SW480 (cell line): ENCODE measurements around the gene CDH23.

Source experiments
- DNase-seq: peaks from one replicate; pipeline ENCODE4 v3.0.0-alpha.2; 2016; ENCODE audit warnings: low spot score

The CDH23 gene

DNA sequence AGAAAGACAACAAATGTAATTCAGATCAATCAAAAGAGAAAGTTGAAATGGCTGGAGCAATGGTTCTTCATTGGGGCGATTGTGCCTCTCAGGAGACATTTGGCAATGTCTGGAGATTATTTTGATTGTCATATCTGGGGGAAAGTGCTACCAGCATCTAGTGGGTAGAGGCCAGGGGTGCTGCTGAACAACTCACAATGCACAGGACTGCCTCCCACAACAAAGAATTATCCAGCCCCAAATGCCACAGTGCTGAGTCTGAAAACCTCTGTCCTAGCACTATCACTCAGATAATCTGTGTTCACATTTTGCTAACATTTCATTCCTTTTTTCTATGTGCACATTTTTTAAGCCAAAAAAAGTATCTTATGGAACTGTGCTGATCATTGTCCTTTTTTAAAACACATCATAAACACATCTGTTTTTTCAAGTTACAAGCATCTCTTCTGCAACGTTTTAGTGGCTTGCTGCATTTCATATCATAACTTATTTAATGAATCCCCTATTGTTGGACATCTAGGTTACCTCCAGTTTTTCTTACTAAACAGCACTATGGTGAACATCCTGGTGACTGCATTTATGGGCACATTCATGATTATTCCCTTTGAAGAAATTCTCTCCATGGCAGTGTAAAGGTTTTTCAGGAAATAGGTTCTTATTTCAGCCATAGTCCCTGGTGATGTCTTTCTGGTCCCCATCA is 208.7 kb downstream of the CDH23 start:
- no peak for DNase-seq

DNA sequence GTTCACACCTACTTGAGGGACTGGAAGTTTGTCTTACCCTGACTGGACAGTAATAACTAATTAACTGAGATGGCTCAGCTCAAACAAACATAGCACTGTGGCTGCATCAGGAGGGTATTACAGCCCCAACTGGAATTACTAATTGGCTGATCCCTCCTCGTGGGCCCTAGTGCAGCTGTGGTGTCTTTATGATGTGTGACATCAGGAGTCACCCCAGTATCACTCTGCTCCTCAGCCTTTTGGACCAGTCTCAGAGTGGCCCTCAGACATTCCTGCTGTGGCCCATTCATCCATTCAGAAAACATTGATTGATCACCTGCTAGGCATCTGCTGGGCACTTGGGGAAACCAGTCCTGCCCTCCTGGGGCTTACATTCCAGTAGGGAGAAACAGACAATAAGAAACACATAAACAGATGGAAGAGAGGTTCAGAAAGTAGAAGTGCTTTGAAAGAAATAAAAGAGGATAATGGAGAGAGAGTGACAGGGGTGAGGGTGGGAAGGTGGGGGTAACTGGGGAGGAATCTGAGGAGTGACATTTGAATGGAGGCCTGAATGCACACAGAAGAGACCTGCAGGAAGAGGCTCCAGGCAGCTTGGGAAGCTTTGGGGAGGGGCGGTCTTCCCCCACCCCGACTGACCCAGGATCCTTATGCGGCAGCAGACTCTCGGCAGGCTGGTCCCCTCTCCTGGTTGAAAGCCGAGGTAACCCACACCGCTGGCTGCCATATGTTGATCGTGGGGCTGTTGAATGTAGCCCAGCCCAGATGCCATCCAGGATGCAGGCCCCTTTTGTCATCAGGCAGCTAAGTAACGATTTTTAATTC is 209.7 kb downstream of the CDH23 start:
- DNase-seq = no peak

DNA sequence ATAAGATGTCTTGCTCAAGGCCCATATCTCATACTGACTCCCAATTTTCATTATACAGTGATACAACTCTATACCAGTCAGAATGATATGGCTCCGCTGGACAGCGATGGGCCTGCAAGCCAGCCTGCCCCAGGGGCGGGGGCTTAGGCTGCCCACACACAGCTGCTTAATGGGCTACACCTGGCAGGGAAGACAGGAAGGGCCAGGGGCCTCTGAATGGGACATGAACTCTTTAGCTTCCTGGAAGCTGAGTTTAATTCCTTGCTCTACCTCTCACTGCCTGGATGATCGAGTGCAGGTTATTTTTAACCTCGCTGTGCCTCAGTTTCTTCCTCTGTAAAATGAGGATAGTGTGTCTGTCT is 210.3 kb downstream of the CDH23 start:
- no peak for DNase-seq

DNA sequence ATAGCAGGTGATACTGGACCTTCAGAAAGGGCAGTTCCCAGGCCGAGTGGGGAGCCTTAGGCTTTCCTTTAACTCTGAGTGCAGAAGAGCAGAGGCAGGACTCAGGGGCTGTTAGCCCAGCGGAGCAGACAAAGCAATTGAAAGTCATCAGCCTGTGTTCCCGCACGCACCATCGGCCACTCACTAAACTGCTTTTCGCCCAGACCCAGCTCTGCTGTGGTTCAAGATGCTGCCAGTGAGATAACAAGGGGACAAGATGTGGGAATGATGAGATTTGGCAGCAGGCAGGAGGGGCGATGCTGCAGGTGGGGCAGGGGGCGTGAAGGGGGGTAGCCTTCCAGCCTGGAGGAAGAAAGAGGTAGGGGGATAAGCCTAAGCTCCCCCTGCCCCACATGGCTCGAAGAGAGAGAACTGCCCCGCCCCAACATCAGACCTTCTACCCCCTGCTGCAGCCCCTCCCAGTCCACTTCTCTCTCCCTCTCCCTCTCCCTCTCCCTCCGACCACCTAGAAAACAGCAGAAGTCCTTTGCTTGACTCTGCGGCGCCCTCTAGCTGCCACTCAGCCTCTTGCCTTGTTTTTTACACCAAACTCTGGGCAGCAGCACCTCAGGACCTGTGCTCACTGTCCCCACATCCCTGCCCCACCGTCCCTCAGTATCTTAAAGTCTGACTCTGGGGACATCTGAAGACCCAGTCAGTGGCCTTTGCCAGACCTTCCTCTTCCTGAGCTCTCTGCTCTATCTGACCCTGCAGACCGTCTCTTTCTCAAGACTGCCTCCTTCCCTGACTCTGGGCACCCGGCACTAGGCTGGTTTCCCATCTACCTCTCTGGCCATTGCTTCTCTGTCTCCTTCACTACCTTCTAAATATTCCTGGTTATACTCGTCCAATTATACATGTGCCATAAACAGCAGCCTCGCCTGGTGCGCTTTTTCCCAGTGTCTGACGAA is 212.4 kb downstream of the CDH23 start:
- DNase-seq = peak; percentile 40

DNA sequence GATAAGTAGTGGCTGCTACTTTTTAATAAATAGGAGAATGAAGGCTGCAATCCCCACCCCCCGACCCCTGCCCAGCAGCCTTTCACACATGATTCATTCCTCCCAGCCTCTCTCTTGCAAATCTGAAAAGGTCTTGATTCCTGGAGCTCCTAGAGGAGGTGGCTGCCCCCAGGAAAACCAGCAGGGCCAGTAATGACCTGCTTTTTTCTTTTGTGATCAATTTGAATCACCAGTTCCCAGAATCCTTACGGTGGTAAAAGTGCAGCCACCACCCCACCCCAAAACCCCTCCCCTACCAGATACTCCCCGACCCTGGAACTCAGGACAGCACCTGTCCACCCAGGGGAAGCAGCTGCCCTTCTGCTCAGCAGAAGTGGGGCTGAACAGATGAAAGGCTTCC is 213.9 kb downstream of the CDH23 start:
- DNase-seq = no peak

DNA sequence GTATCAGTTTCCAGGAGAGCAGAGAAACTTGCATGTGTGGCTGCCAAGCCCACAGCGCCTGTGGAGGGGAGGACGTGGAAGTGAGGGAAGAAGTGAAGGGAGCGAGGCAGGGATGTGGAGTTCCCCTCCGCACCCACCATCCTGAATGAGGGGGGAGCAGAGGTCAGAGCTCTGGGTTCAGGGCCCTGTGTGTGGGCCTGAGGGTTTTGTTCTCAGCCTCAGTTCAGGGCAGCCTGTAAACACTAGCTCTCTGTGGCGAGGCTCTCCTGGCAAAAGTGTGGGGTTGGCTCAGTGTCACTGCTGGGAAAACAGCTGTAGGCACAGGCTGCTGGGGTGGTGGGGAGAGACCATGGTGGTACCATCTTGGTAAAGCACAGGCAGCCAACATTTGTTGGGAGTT is 214.4 kb downstream of the CDH23 start:
- DNase-seq = no peak

DNA sequence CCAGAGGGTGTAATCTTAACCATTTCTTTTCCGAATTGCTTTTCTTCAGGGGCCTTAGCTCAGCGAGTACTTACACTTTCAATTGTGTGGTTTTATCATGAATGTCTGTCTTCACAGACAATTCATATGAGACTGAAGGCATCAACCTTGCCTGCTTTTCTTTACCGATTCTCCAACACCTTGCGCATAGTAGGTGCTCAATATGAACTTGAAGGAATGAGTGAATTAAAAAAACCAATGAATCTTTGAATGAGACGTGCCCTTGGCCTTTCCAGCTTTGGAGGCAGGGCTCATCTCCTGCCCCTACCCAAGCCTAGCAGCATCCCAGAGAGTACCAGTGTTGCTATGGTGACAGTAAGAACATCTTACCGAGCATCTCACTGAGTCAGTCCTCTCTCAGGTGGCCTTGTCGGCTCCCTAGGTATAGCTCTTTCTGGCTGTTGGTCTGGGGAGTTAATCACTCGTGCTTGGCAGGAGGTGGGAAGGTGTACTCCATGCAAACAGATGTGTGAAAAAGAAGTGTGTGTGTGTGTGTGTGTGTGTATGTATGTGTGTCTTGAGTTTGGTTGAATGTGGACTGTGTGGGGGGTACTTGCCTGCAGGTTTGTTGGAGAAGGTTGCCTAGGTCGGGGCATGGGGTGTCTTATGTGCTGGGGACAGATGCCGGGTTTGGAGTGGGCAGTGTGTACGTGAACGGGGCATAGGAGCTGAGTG is 215.1 kb downstream of the CDH23 start:
- DNase-seq = no peak

DNA sequence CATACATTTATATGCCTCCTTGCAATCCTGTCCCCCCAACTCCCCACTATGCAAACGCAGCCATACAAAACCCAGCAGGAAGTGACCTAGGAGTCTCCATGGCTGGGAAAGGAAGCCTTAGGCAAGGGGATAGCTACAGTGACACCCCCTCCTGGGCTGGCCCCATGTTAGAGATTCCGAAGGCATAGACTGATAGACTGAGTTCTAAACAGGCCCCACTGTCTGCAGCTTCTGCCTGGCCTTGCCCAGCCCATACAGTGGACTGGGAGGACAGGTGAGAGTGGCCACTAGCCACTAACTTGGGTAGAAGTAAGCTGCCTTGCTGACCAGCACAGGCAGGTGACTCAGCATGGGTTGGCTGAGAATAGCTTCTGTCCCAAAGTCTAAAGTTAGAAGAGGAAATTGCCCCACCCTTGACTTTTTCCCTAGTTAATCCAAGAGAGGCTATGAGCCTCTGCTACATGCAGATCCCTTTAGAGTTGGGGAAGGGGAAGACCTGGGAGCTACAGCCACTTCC is 216.6 kb downstream of the CDH23 start:
- no peak for DNase-seq

DNA sequence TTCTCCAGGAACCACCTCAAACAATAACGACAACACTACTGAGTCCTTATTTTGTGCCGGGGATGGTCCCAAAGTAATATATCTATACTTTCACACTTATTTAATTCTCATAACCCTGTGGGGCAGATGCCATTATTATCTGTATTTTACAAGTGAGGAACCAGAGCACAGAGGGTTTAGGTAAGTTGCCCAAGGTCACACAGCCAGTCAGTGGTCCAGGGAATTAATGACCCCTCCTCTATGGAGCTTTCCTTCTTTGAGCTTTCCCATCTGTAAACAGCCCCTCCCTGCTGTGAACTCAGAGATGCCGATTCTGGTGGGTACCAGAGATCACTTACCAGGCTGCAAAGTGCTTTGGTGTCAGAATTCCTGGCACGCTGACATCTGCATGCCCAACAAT is 217.2 kb downstream of the CDH23 start:
- no peak for DNase-seq

DNA sequence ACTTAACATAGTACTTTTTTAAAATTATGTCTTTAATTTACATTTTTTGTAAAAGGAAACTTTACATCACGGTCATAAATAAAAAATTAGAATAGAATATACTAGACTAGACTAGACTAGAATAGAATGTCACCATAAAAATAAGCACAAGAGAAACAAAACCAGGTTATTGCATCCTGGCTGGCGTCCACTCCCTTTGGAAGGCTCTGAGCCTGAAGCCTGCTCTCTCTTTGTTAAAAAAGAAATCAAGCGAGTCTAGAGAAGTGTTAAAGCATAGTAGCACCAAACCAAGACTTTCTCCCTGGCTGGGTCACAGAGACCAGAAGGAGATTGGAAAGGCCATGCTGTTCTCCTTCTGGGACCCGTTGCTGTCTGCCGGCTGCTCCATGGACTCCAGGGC is 218.2 kb downstream of the CDH23 start:
- DNase-seq = no peak

DNA sequence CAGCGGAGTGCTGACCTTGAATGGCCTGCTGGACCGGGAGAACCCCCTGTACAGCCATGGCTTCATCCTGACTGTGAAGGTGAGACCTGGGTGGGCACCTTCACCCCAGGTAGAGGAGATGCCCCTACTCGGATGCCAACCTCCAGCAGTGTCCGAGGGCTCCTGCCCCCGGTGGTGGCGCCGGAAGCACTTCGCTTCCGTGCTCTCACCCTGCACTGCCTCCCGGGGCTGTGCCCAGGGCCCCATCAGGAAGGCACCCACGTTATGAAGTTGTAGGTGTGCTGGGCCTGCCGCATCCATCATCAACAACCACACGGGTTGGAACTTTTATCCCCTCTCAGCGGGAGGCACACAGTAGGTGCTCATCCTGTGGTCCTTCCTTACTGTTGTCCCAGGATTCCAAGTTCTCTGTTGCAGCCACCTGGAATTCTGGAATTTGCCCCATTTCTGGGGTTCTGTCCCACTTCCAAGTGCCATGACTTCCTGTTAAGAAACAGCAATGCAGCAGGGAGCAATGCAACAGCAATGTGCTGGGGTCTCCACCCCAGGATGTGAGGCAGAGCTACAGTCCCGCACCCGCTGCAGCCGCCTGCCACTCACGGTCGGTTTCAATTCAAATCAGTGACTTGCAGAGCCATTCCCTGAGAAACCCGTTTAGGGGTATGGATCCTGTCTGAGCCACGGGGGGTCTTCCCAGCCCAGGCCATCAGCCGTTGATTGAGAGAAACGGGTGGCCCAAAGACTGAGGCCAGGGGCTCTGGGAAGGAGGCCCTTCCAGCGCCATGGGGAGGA is 219.0 kb downstream of the CDH23 start:
- DNase-seq = no peak

DNA sequence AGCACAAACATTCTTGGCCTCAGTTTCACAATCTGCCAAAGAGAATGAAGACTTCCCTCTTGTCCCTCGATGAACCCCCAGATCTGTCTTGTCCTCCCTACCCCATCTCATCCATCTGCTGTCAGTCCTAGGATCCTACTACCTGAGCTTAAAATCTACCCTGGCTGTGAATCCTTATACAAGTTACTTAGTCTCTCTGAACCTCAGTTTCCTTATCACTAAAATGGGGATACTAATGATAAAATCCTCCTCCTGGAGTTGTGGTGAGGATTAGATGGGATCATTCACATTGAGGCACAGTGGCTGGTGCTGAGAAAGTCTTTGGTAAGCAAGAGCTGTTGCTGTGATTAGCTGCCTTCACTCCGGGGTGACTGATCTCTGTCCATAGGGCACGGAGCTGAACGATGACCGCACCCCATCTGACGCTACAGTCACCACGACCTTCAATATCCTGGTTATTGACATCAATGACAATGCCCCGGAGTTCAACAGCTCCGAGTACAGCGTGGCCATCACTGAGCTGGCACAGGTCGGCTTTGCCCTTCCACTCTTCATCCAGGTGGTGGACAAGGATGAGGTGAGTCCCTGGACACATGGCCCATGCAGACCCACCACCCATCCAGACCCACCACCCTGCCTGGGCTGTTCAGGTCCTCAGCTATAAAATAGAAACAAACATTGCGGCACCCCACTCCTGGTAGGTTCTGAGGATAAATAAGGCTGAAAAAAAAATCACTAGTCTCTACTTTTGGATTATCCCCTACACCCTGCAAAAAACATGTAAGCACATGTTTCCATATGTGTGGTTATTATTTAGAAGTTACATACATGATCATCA is 220.3 kb downstream of the CDH23 start:
- DNase-seq = no peak

DNA sequence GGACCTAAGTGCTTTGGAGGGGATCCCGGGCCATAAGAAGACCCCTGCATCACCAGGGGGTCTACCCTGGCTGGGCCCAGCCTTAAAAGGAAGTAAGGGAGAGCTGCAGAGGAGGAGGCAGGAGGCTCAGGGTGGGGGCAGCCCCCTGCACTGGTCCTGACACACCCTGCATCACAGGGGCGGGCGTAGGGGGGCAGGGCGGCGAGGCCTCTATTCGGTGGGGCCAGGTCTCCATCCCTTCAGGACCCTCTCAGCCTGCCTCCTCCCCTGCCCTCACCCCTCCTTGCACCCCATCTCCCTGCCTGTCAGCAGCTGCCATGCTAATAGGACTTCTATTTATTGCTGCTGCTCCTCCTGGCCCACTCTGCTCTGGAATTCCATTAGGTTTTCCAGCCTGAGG is 221.5 kb downstream of the CDH23 start:
- no peak for DNase-seq

DNA sequence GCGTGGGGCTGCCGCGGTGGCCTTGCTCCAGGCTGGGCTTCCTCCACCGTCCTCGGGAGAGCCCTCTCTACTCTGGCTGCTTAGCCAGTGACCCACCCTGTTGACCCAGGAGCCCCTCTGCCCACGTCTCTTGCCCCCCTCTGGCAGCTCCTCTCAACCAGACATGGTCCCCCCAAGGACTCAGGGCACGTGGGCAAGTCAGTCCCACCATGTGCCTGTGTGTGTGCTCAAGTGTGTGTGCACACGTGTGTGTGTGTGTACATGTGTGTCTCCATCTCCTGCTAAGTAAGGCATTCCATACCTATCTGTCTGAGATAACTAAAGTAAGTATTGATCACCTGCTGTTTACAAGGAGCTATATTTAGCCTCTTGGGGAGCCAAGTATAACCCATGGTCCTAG is 221.9 kb downstream of the CDH23 start:
- no peak for DNase-seq

DNA sequence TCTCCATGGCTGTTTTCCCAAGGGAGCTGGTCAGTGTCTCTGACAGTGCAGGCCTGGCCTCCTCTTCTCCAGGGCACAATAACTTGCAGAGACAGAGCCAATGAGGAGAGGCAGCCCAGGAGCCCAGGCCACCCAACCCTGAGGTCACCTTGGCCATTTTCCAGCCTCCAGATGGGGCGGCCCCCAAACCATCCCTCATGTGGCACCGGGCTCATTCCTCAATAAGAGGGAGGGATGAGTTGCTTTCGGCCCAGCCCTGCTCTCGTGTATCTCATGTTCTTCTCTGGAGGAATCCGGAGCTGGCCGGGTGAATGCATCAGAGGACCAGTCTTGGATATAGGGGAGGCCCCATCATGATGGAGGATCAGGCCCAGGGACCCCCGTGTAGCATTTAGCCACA is 223.9 kb downstream of the CDH23 start:
- no peak for DNase-seq

DNA sequence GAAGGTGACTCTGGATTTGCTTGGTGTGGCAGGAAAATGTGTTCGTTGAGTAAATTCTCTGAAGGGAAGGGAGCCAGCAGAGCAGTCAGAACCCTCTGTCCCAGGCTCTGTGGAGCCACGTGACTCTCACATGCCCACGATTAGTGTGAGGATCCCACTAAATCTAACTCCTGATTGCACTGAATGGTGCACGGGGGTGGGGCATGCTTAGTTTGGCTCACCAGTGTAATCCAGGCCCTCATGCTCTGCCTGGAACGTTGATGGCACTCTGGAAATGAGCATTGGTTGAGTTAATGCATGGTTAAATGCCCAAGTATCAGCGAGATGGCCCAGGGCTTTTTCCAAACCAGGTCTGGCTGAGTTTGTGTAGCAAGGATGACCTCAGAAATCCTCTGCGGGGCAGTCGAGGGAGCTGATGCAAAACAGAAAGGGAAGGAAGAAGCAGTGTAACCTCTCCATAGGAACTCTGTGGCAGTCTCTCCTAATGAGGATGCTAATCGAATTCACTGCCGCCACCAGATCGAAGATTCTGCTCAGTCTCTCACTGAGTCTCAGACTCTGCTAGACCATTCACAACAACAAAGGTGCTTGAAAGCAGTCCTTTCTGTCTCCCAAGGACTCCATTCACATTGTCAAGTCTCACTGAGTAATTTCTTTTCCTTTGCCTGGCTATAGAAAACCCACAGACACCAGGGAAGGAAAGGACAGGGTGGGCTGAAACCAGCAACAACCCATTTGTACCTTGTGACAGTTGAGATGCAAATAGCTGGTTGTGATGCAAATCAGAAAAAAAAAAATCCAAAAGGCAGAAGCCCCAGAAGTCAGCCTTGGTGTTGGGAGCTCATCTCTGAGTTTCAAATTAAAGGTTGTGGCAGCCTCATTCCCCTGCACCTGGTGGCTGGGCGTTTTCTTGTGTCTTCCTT is 224.8 kb downstream of the CDH23 start:
- DNase-seq = no peak

DNA sequence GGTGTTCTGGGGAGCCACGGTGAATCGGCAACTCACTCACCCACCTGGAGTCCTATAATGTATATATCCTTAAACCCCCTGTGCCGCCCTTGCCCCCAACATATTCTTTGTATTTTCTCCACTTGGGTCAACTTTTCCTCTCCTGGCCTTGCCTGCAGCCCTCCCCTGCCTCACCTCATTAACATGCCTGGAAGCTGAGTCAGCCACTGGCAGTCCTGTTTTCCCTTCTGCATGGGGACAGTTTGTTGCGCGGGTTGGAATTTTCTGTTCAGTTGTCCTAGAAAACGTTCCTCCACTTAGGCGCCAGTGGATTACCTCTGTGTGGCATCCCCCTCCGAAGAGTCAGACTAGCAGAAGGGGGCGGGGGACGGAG is 225.4 kb downstream of the CDH23 start:
- DNase-seq = peak; percentile 56

DNA sequence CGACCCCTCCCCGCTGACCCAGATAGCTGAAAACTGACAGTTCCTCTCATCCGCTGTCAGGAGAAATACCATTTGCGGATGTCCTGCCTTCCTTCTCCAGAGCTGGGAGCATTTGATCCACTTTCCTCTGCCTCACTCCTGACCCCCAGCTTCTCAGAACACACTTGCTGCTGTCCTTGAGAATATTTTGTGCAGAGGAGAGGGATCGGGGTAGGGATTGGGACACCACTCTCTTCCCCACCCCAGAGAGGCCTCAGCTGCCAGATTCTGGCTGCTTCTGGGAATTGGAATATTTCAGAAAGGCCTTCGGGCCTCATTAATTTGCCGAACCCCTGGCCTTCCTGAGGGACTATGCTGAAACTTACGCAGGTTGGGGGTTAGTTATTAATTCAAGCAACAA is 225.9 kb downstream of the CDH23 start:
- DNase-seq = no peak
